Esophagus squamous epithelium (tissue), 4 donors: ENCODE results near the gene LCN9.
"Not testable (repeated sequence)": the region's sequence is repeated elsewhere in the genome, so short reads cannot be mapped to it uniquely, and the experiment has no call there.

ENCODE experiments used
- CTCF ChIP-seq, 6 experiments: fragments of 450-650 bp in 4 of 6; fragments of 200-600 bp in 2 of 6; sonication (generic) in 2 of 6; IDR thresholded peaks; one replicate each; pipeline ENCODE4 v1.5.1; 2016 to 2019; ENCODE audit warnings: antibody characterized with exemption in 6 of 6, mild to moderate bottlenecking in 4 of 6, moderate library complexity in 4 of 6
- POLR2A ChIP-seq, 4 donors: fragments of 450-650 bp; IDR thresholded peaks; one replicate each; pipeline ENCODE4 v1.6.1; 2017; ENCODE audit warnings: antibody characterized with exemption in 4 of 4, mild to moderate bottlenecking in 4 of 4, moderate library complexity in 3 of 4

- not testable (repeated sequence) for TF ChIP-seq CTCF, POLR2A (IDR thresholded peaks at IDR 0.05)
Observed at GRCh38 chr9:135669018-135669417, 5.9 kb downstream of the LCN9 start.
